GM18867 (cell line): ENCODE results near the gene THRB.

ENCODE experiments used
- ATAC-seq: cut with Tn5 transposase; IDR thresholded peaks from one replicate; pipeline ENCODE4 v1.9.1; 2021; ENCODE audit warnings: mild to moderate bottlenecking, moderate library complexity; ENCODE audit not compliant: unreplicated experiment

The THRB gene

DNA sequence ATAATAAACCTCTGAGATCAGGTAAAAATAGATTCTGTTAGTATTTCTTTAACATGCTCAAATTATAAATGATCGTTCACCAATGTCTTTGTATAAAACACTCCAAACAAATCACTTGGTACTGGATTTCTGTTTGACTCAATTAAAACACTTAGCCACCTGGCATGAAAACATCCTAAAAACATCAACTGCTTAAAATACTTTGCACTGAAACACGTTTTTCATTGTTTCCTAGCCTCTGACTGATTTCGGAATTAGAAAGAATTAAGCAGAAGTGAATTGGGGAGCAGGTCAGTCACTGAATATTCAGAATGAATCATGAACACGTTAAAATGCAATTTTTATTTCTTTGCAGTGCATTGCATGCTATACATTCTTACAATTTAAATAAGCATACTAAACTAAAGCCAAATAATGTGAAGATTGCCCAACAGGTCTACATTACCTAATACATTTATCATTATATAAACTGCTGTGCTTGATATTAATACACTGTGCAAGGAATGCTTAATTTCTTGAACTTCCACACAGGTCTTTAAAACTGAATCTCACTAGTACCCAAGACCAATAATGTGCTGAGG is 1.6 kb downstream of the THRB start:
- ATAC-seq = no peak

DNA sequence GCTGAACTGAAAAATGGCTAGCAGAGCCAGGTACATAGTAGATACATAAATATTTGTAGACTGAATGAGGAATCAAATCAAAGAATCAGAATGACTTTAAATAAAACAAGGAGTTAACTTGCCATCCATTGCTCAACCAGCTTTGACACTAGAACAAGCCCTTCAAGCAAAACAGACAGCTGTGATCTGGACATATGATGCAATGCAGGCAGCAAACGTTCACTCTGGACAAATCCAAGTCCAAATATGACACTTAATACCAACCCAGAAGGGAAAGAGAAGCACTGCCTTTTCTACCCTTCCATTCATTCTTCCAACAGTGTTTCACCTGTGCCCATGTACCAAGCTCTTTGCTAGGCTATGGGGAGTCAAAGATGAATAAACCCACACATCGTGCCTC is 4.5 kb downstream of the THRB start:
- no peak for ATAC-seq

DNA sequence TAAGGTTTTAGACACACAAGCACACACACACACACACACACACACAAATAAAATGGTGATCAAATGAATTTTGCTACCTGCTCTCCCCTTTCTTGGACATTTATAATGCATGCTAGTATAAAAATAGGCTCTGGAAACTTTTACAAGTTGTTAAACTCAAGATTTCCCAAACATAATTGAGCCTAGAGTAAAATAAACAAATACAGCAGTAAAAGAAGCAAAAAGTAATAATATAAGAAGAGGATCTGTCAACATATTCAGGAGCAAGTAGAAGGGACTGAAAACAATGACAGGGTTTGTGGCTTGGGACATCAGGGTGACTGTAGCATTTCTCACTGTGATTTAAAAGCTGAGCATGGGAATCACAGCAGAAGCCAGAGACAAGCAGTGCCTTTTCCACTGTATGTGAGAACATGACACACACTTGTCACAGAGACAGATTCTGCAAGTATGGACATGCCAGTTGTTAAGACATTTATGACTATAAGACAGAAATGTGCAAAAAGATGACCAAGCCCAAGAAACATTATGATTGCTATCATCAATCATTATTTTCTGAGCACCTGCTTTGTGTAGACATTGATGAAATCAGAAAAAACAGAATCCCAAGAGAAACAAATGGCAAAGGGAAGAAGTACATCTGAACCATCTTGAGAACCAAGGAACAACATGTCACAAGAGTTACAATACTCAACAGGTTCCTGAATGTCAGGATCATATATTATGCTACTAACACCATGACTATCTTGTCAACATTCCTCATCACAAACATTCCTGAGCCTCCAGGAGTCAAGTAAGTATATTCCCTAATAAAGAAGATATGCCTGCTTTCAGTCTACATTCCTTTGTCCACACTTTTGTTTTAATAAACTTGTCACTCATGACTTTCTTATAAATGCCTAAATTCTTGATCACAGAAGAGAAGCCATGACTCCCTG is 7.1 kb downstream of the THRB start:
- no peak for ATAC-seq

DNA sequence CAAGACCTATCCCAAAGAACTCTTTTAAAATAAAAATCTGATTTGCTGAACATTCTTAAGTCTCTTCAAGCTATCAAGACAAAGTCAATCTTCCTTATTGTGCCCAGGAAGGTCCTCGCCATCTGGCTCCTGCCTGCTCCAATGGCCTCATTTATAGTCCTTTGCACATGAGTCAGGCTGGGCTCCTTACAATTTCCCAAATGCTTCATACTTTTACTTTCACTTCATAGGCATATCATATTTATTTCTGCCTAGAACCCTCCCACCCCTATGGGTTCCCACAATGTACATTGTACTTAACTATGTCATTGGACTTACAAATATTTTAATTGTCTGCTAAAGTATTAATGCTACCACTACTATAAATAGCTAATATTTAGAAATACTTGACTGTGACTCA is 9.1 kb downstream of the THRB start:
- no peak for ATAC-seq

DNA sequence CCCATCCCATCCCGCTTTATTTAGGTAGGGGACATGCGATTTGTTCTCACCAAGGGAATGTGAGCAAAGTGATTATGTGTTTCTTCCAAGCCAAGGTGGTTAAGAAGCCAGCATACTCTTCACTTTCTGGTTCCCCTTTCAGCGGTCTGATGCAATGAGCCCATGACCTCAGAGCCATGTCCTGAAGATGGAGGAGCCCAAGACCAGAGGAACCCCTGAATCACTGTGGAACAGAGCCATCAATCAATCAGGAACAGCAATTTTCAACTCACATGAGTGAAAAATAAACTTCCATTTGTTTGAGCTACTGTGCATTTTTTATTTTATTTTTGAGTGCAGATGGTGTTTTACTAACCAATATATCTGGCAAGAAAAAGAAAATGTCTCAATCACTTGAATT is 10.8 kb downstream of the THRB start:
- no peak for ATAC-seq

DNA sequence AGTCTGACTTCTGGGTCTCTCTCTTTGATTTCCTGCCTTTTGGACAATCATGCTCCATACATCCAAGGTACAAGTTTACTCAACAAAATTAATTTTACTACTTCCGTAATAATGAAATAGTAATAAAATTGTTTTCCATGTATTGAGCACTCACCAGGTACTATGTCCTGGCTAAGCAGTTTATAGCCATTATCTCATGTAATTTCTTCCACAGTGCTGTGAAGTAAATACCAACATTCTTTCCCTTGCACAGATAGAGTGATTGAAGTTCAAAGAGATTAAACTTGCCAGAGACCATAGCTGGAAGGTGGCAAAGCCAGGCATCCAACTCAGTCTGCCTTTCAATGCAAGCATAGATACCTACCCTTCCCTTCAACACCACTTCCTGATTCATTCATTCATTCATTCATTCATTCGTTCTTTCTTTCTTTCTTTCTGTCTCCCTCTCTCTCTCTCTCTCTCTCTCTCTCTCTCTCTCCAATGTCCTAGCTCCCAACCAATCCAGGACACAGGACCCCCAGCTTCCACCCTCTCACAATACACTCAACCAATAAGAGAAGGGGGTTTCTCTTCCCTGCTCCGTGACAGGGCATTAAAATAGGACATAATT is 12.4 kb downstream of the THRB start:
- ATAC-seq = no peak

DNA sequence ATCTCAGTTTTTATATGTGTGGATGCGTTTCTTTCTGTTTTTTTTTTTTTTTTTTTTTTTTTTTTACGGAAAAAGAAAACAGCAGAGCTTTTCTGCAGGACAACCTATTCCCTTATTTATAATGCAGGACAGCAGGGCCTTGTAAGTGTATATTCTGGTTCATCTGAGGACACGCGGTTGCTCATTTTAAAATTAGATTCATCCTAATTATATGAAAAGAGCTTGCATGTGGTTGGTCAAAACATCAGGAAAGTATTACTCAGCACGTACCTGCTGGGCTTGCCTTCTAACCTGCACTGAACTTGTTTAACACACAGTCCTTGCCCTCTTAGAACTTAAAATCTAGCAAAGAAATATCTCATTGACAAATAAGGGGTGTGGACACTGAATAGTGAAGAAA is 13.5 kb downstream of the THRB start:
- ATAC-seq = no peak

DNA sequence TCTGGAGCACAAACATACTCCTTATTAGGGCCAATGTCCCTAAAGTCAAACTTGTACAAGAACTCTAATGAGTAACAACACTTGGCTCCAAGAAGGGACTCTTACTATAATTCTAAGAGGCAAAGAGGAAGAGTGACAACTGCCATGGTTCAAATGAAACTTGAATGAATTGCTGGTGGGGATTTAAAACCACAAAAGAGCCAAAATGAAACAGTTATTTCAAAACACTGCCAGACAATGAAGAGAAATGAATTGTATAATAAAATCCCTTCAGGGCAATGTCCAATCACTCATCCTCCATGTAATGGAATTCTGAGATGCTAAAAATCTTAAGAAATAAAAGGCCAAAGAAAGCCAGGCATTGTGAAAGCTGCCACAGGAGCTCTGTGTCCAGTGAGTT is 14.2 kb downstream of the THRB start:
- ATAC-seq = no peak

DNA sequence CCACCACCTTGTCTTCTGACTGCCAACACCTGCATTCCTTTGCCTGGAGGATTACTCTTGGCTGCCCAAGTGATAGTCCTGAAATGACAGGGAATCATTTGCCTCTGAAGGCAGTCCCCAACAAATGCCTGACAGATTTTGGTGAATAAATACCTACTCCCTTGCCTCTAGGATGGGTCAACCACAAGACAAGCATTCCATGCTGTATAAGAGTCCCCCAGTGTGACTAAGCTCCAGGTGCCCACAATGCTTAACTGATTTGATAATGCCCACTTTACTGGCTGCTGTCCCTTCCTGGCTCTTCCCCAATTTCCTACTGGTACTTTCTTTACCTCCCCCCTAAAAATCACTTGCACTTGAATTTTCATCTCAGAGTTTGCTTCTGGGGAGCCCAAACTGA is 14.8 kb downstream of the THRB start:
- no peak for ATAC-seq

DNA sequence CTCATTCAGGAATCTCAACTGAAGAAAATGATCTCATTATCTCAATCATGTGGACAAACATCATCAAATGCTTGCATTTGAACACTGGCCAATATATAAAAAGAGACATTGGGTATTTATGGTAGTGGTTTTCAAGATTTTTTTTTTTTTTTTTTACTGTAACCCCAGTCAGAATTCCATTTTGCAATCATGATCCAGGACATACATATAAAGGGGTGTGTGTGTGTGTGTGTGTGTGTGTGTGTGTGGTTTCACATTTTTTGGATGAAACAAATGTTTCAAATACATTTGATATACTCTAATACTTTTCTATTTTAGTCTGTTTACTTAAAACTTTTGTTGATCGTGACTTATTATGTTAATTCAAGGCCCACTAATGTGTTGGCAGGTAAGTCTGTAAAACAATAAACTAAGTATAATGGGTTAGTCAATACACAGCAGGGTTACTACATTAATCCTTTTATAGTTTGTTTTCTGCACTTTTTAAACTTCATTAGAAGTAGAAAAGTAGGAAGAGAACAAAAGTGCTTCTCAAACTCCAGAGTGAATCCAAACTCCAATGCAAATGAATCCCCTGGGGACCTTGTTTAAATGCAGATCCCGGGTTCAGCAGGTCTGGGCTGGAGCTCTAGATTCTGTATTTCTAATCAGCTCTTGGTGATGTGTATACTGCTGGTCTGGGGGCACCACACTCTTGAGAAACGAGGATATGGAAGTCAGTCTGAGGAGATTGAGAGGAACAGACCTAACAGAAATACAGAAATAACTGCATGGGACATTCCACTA is 17.6 kb downstream of the THRB start:
- no peak for ATAC-seq

DNA sequence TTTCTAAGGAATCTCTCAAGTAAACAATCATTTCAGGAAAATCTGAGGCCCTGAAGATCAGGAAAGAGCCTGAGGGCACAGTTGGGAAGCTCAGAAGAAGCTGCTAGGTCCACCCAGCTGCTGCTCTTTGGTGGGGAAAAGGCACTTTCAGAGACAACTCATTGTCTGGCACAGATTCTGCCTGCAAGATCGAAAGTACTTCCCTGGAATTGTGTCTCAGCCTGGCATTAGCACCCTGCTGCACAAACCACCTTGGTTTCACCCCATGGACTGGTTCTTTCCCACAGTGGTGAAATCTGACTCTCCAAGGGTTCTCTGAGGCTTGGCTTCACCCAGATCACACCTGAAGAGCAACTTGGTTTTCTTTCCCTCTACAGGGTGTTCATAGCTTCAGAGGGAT is 18.7 kb downstream of the THRB start:
- ATAC-seq = no peak

DNA sequence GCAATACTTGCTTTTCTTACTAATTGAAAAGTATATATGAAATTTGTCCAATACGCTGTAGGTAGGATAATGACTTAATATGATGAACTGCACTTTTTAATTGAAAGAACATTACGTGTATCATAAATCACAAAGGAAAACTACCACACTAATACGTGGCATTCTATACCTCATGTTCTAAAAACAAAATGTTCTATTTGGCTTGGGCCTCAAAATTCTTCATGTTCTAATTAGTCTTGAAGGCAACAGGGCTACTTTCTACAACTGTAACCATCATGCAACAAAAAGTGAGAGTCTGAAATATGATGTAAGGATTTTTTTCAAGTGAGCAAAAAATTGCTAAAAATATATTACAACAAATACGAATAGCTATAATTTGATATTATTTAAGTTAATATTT is 19.8 kb downstream of the THRB start:
- ATAC-seq = no peak

DNA sequence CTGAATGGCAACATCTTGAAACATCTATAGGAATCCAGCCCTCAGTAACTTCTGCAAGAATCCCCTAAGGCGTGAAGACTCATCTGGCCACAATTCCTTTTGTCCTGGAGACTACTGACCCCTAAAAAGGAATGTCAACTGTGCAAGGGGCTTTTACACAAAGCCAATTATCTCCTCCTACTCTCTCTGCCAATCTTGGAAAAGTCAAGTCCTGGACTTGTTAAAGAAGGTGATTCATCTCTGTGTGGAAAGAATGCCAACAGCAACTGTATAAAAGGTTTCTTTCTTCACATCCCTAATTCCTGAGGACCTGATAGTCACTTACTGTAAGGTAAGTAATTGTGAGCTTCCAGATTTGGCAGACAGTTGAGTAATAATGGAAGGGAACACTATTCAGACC is 22.3 kb downstream of the THRB start:
- no peak for ATAC-seq

DNA sequence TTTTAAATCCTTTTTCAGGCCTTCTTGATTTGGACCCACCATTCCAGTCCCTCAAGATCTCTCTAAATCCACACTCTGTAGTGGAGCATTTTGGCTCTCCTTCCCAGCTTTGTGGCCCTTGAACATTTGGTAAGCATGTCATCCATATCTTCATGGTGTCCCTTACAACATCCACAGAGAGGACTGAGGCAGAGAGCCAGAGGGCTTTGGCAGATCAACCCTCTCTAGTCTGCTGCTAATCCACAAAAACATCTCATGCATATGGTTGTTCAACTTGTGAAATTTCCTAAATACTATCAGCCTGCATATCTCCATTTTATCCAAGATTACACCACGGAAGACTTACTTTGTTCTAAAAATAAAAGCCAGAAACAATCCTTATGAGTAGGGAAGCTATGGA is 23.2 kb downstream of the THRB start:
- no peak for ATAC-seq

DNA sequence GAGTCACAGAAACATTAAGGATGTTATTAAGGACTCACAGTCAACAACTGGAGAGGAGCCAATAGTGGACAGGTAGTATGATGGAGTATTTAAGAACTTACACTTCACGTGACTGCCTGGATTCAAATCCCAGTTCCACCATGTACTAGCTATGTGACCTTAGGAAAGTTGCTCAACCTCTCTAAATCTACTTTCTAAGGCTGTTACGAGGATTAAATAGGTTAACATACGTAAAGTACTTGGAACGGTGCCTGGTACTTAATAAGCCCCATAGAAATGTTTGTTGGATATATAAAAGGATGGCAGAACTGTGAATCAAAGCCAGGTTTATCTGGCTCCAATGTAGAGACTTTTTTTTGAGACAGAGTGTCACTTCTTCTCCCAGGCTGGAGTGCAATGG is 24.4 kb downstream of the THRB start:
- no peak for ATAC-seq

DNA sequence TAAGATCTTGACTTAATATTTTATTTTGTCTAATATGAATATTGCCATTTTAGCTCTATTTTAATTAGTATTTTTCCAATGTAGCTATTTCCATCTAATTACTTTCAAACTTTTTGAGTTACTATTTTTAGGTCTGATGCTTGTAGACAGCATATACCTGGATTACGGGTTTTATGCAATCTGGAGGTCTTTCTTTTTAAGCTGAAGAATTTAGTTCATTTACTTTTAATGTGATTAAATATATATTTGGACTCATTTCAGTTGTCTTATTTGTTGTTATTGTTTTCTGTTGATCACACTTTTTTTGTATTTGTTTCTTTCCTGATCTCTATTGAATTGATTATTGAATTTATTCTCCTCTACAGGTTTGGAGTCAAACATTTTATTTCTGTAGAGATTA is 30.3 kb downstream of the THRB start:
- no peak for ATAC-seq

DNA sequence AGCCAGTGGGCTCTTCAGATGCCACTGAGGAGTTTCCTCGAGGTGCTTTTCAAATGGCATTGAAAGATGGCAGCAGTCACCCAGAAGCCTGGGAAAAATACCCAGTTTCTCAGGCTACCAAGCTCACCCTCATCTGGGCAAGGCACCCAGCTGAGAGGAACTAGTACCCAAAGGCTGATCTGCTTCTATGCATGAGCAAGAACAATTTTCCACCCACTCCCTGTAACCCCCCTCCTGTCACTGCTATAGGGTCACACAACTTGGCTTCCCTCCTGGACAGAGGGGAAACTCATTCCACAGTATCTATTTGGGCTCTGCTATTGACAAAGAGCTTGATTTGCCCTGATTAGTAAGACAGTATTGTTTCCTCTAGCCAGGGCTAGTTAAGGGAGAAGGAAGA is 31.9 kb downstream of the THRB start:
- no peak for ATAC-seq

DNA sequence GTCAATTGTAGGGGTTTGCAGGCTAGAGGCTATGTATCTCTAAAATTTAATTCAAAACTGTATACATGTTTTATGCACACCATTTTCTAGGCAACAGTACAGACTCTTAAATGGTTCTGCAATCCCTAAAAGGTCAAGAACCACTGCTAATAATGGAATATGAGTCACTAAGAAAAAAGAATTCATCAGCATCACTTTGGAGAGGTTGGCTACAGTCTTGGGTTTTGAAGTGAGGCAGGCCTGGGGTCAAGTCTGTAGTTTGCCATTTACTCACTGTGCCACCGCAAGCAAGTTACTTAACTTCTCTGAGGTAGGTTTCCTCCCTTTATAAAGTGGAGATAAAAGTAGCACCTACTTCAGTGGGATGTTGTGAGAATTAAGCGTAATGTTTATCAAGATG is 33.7 kb downstream of the THRB start:
- no peak for ATAC-seq

DNA sequence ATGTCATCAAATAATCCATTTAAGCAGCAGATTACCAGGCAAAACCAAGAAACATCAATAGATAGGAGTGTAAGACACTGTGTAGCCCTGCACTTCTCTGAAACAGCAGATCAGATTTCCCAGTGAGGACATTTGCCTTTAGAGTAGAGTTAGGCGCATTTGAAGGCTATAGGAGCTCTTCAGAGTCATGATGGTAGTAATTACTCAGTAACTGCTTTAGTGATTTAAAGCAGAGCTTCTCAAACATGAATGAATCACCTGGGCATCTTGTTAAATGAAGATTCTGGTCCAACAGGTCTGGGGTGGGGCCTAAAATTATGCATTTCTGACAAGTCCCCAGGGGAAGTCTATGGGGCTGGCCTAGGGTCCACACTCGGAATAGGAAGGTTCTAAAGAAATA is 36.9 kb downstream of the THRB start:
- ATAC-seq = no peak

DNA sequence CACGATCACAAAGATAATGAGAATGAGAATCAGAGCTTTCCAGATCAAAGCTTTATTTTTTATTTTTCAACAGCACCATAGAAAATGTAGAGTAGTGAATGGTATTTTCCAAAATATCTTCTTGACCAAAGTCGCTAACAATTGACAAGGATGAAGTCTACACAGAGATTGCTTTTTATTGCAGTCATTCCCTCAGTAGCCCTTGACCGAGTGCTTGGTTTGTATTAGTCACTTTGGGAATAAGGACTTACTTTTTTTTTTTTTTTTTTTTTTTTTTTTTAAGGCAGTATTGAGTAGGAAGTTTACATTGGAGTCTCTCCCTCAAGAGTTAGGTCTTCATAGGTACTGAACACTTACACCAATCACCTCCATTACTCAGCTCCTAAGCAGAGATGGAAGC is 39.8 kb downstream of the THRB start:
- no peak for ATAC-seq

DNA sequence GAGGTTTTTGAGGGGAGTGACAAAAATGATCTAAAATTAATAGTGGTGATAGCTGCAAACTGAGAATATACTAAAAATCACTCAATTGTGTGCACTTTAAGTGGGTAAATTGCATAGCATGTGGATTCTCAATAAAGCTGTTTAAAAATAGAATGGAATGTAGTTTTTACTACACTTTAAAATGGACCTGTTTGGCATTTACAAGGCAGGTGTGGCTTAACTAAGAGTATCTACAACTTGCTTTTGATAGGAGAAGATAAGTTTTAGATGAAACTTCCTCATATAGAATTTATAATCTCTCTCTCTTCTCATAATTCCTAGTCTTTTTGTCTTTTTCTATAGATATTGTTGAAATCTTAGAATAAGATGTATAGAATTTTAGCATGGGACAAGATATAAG is 40.3 kb downstream of the THRB start:
- ATAC-seq = no peak
